Right atrium auricular region (tissue), 2 donors: ENCODE measurements around the gene TEC. TPM values are rescaled to one million over a fixed set of nuclear protein-coding genes. Genes with fewer than 3 reads are reported as not detected.
"Not testable (repeated sequence)": the region's sequence is repeated elsewhere in the genome, so short reads cannot be mapped to it uniquely, and the experiment has no call there.

Experiments used
- DNase-seq: peaks from one replicate; pipeline ENCODE4 v3.0.0-alpha.2; 2019; ENCODE audit warnings: low spot score
- H3K27ac ChIP-seq, 2 donors: fragments of 200-600 bp; sonication (generic); 1 replicate in 1 of 2; 2 replicates in 1 of 2; pipeline ENCODE4 v1.5.1; 2016 to 2019
- H3K27me3 ChIP-seq, 2 donors: fragments of 200-600 bp; sonication (generic); one replicate each; pipeline versions ENCODE4 v1.5.1 to v1.6.0; 2017 to 2019
- H3K36me3 ChIP-seq: fragments of 200-600 bp; sonication (generic); one replicate; pipeline ENCODE4 v1.5.1; 2016
- H3K4me1 ChIP-seq, 2 donors: fragments of 200-600 bp; sonication (generic); one replicate each; pipeline versions ENCODE4 v1.5.1 to v1.6.0; 2017 to 2019
- H3K4me3 ChIP-seq, 2 donors: fragments of 200-600 bp; sonication (generic); 1 replicate in 1 of 2; 2 replicates in 1 of 2; pipeline ENCODE4 v1.5.1; 2017 to 2019; ENCODE audit warnings: mild to moderate bottlenecking in 1 of 2, moderate library complexity in 1 of 2
- H3K9me3 ChIP-seq, 2 donors: fragments of 200-600 bp; sonication (generic); one replicate each; pipeline ENCODE4 v1.5.1; 2019
- CTCF ChIP-seq, 2 donors: fragments of 200-600 bp; sonication (generic); IDR thresholded peaks; one replicate each; pipeline ENCODE4 v1.5.1; 2019; ENCODE audit warnings: antibody characterized with exemption in 2 of 2
- total RNA-seq, 2 donors: library from RNA; depleted of rRNA; stranded (reverse); fragments of >200 nt; gene quantifications; one replicate each; pipeline ENCODE4 v1.1.0, GENCODE V29; 2016

The TEC gene
- total RNA-seq, 2 donors from 2014 or later = 1.1 to 1.3 TPM

GRCh38 chr4:48167538-48168263 lies 101.9 kb downstream of the TEC start:
- H3K4me1 ChIP-seq = no peaks in the 10 kb centered on the region
- no peak for DNase-seq
- H3K9me3 ChIP-seq = no peaks in the 10 kb centered on the region
- no peak for TF ChIP-seq CTCF (IDR thresholded peaks at IDR 0.05)
- H3K4me3 ChIP-seq = no peak overlapping the region
- no peaks in the 10 kb centered on the region for H3K27me3 ChIP-seq
- no peaks in the 10 kb centered on the region for H3K36me3 ChIP-seq
- no peak overlapping the region for H3K27ac ChIP-seq

GRCh38 chr4:48164561-48164960 lies 105.1 kb downstream of the TEC start:
- H3K9me3 ChIP-seq, H3K4me3 ChIP-seq, DNase-seq, H3K27ac ChIP-seq, H3K27me3 ChIP-seq, H3K4me1 ChIP-seq, H3K36me3 ChIP-seq: not testable (repeated sequence)

- Histone ChIP-seq H3K9me3 (no peaks in the 10 kb centered on the region), H3K27ac (no peak overlapping the region), H3K36me3 (no peaks in the 10 kb centered on the region), H3K4me3 (no peak overlapping the region), H3K27me3 (no peaks in the 10 kb centered on the region), H3K4me1 (no peaks in the 10 kb centered on the region)
- TF ChIP-seq CTCF (IDR thresholded peaks at IDR 0.05) = no peak
- no peak for DNase-seq
Observed at GRCh38 chr4:48163746-48164145, 105.9 kb downstream of the TEC start.

- Histone ChIP-seq H3K4me1 (no peaks in the 10 kb centered on the region), H3K9me3 (no peaks in the 10 kb centered on the region), H3K27ac (no peak overlapping the region), H3K36me3 (no peaks in the 10 kb centered on the region), H3K27me3 (no peaks in the 10 kb centered on the region), H3K4me3 (no peak overlapping the region)
- no peak for DNase-seq
- no peak for TF ChIP-seq CTCF (IDR thresholded peaks at IDR 0.05)
Observed at GRCh38 chr4:48162162-48162561, 107.5 kb downstream of the TEC start.

GRCh38 chr4:48157271-48157670 lies 112.4 kb downstream of the TEC start:
- TF ChIP-seq CTCF (IDR thresholded peaks at IDR 0.05) = no peak
- Histone ChIP-seq H3K9me3 (peaks cover 0 to 27% of the 10 kb centered on the region in 2 donors), H3K4me3 (no peak overlapping the region), H3K27me3 (no peaks in the 10 kb centered on the region), H3K36me3 (peaks cover 9% of the 10 kb centered on the region), H3K27ac (no peak overlapping the region), H3K4me1 (no peaks in the 10 kb centered on the region)
- no peak for DNase-seq

GRCh38 chr4:48156423-48156822 lies 113.2 kb downstream of the TEC start:
- TF ChIP-seq CTCF (IDR thresholded peaks at IDR 0.05) = no peak
- Histone ChIP-seq H3K4me1 (no peaks in the 10 kb centered on the region), H3K9me3 (peaks cover 0 to 27% of the 10 kb centered on the region in 2 donors), H3K4me3 (no peak overlapping the region), H3K27ac (no peak overlapping the region), H3K36me3 (peaks cover 9% of the 10 kb centered on the region), H3K27me3 (no peaks in the 10 kb centered on the region)
- no peak for DNase-seq
